AG04449 (cell line): Measurements from ENCODE around the gene CD9.

ENCODE experiments used
- CTCF ChIA-PET: fragments of 350-600 bp; formaldehyde crosslinking; extraction: SDS; loops from one replicate; lab custom pipeline; 2021; ENCODE audit warnings: antibody characterized with exemption; lab: Yijun Ruan, JAX
- POLR2A ChIA-PET: fragments of 400-600, 350-600 bp; formaldehyde crosslinking; extraction: SDS; loops from one replicate; lab custom pipeline; 2020; ENCODE audit warnings: antibody characterized with exemption, inconsistent platforms; lab: Yijun Ruan, JAX
- DNase-seq: peaks from one replicate; pipeline ENCODE4 v3.0.0-alpha.2; 2010; ENCODE audit warnings: low read depth, low spot score
- H3K4me3 ChIP-seq: 2 replicates; pipeline ENCODE4 v1.5.1; 2011; ENCODE audit warnings: low read depth, mild to moderate bottlenecking, control low read depth, low read length
- TF ChIP-seq, protein P1 (sequence below): IDR thresholded peaks from one replicate; pipeline ENCODE4 v1.5.1; 2011; ENCODE audit warnings: mild to moderate bottlenecking, moderate library complexity, low read length, control low read depth, inconsistent platforms; ENCODE audit not compliant: insufficient read depth; ENCODE audit errors: missing control alignments

CD9 gene

DNA sequence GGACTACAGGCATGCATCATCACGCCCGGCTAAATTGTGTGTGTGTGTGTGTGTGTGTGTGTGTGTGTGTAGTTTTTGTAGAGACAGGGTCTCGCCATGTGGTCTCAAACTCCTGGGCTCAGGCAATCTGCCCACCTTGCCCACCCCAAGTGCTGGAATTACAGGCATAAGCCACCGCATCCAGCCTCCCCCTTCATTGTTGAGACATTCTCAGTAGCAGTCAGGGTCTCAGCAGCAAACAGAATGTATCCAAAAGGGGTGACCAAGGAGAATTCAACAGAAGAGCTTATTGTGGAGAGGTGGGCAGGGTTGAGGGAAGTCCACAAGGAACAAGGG lies 73.0 kb downstream of the CD9 start:
- H3K4me3 ChIP-seq: no peak overlapping the region
- TF ChIP-seq, protein P1, sequence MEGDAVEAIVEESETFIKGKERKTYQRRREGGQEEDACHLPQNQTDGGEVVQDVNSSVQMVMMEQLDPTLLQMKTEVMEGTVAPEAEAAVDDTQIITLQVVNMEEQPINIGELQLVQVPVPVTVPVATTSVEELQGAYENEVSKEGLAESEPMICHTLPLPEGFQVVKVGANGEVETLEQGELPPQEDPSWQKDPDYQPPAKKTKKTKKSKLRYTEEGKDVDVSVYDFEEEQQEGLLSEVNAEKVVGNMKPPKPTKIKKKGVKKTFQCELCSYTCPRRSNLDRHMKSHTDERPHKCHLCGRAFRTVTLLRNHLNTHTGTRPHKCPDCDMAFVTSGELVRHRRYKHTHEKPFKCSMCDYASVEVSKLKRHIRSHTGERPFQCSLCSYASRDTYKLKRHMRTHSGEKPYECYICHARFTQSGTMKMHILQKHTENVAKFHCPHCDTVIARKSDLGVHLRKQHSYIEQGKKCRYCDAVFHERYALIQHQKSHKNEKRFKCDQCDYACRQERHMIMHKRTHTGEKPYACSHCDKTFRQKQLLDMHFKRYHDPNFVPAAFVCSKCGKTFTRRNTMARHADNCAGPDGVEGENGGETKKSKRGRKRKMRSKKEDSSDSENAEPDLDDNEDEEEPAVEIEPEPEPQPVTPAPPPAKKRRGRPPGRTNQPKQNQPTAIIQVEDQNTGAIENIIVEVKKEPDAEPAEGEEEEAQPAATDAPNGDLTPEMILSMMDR: no peak
- ChIA-PET CTCF (interaction anchor here (1.6 to 8.8 kb wide), 4 partner anchors 11 to 285 kb away, joined by 4 to 246 read pairs (median 18); partner anchors contain the start of gene CD9), POLR2A (no interaction called here)
- no peak for DNase-seq

DNA sequence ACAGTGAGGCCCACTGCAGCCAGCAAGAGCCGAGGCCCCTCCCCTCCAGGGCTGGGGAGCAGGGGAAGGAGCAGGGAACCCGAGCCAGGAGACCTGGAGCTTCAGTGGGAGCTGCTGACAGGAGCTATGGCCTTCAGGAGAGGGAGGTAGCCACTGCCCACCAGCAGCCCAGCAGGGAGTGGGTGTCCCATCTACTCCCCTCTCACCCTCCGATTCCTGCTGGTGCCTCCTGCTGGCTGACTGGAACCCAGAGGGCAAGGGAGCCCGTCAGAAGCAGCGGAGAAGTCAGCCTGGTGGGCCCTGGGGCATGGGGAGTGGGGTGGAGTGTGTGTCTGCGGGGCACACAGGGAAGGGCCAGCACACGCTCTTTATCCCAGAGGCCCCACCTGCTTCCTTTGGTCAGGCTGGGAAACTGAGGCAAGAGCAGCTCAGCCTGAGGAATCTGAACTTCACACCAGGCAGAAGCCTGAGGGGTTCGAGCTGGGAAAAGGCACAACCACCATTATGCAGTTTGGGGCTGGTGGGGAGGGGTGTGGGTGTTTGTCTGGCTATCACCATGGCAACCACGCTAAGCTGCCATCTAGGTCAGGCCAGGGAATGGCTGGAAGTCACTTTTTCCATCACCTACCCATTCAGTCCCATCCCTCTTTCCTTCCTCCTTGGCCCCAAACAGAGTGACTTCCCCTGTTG lies 73.5 kb downstream of the CD9 start:
- ChIA-PET CTCF (interaction anchor here (1.6 to 8.8 kb wide), 4 partner anchors 11 to 286 kb away, joined by 4 to 246 read pairs (median 18); partner anchors contain the start of gene CD9), POLR2A (no interaction called here)
- no peak overlapping the region for H3K4me3 ChIP-seq
- TF ChIP-seq, protein P1: no peak
- DNase-seq: no peak

DNA sequence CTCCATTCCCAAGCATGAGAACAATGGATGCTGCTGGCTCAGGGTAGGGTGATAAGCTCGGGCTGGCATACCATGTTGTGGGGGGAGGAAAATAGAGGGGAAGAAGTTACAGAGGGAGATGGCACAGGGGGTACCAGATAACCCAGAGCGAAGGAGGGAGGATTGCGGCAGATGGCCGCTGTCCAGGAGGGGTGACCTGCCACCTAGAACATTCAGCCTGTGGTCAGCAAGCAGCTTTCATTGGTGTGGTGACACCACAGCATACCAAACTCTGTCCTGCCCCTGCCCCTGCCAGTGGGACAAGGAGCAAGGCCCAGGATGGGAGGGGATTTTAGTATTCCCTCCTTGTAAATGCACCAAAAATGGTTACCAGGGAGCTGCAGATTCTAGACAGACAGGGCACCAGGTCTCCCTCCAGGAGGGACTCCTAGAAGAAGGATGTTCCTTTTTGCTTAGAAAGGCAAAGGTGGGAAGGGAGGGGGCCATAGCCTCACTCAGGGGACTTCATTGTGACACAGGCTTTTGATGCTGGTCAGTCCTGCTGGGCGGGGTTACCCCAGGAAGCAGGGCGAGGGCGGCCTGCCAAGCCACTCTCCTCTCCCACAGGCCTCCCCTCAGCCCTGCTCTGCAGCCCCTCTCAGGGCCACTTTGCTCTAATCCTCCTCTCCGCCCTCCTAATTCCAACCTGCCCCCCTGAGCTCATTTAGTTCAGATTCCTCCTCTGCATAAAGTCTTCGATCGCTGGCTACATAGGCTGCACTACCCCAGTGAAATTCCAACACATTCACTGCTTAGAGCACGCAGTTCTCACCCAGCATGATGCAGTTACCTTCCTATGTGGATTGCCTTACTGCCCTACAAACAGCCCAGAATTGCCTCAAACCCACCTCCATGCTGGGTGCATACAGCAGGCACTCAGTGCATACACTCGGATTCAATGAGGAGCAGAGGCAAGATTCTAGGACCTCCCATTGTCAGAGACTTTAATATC lies 74.3 kb downstream of the CD9 start:
- no peak for DNase-seq
- ChIA-PET CTCF (interaction anchor here (1.7 to 8.8 kb wide), 4 partner anchors 10 to 287 kb away, joined by 4 to 246 read pairs (median 19); partner anchors contain the start of gene CD9), POLR2A (interaction anchor here (0.6 kb wide), 1 partner anchor 220 kb away, joined by 3 read pairs; no protein-coding TSS in a partner anchor)
- TF ChIP-seq, protein P1: no peak
- no peak overlapping the region for H3K4me3 ChIP-seq

DNA sequence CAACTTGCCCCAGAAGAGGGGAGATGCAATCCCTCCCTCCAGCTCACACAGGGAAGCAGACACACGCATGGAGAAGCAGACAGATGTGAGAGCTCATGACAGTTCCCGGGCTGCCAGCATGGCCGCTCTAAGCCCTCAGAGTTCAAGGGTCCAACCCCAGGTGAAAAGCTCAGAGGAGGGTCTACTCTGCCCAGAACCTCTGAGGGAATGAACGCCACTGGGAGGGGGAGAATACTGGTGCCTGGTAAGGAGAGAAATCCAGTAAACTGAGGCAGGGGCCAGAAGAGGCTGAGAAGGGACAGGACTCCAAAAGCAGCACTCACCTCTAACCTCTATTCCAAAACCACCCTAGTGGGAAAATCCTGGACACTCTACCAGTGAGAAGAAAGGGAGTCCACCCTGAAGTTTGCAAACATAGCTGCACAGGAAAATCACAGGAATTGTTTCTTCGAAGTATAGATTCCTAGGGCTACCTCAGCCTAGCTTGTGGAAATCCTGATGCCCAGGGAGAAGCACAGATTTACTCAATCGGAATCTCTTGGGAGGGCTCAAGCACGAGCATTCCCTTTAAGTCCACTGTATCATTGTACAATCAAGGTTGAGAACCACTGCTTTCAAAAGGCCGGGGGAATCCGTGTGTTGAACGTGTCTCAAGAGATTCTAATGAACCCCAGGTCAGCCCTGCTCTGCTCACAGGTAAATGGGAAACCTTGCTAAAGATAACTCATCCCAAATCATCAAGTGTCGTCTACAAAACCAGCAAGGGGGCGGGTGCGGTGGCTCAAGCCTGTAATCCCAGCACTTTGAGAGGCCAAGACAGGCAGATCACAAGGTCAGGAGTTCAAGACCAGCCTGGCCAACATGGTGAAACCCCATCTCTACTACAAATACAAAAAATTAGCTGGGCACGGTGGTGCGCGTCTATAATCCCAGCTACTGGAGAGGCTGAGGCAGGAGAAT lies 76.0 kb downstream of the CD9 start:
- ChIA-PET CTCF (interaction anchor here (1.1 to 8.8 kb wide), 13 partner anchors 8 to 287 kb away, joined by 3 to 246 read pairs (median 32); partner anchors contain the start of gene CD9), POLR2A (no interaction called here)
- DNase-seq: no peak
- TF ChIP-seq, protein P1: no peak
- H3K4me3 ChIP-seq: no peak overlapping the region

DNA sequence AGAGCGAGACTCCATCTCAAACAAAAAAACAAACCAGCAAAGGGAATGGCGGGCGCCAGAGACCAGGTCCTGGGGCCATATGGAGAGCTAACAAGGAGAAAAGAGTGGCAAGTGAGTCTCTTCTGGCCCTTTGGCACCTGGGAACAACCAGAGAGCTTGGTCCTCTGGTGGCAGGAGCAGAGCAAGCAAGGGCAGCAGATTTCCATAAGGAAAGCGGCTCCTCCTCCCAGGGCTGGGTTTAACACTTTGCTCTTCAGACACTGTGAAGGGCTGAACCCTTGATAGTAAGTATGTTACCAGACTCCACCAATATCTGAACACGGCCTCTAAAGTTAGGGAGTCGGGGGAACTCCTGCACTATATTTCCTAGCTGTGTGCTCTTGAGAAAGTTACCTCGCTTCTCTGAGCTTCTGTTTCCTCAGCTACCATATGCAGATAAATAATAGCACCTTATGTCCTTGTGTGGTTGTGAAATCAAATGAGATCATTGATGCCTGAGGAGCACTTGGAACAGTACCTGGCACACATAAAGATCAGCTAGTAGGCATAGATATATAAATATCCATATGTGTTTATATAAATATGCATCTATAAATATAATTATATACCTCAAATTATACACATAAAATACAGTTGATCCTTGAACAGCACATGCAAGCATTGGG lies 76.9 kb downstream of the CD9 start:
- DNase-seq: no peak
- CTCF ChIA-PET: interaction anchor here (1.0 to 8.8 kb wide), 11 partner anchors 9 to 288 kb away, joined by 3 to 246 read pairs (median 36); partner anchors contain the start of gene CD9

More for the DNA sequence above, 76.9 kb downstream of the CD9 start:
- TF ChIP-seq, protein P1: no peak
- H3K4me3 ChIP-seq: no peak overlapping the region
- POLR2A ChIA-PET: no interaction called here
